Measurements from ENCODE around the gene SYT1.

SYT1 gene

DNA sequence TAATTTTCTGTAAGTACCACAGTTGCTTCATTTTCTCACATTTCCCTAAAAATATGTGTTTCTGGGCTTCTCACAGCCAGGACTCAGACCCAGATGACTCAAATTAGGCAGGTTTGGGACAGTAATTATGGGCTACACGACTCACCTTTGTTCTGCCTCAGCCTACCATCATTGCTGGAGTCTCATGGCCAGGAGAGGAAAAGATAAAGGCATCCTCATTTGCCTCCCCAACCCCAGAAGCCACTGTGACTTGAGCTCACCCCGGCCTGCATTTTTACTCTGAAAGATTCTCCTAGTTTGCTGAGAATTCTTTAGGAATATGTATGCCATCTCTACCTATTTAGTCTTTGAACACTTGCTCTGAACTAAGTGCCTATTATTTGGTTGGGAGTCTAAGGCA, 618.3 kb downstream of the SYT1 start:
- H3K9me3 ChIP-seq (ENCODE audit: control insufficient read depth in 2 of 2, low read length in 2 of 2), result no peaks in the 10 kb centered on the region
- H3K36me3 ChIP-seq (ENCODE audit: control insufficient read depth in 2 of 2, insufficient read depth in 2 of 2, low read length in 2 of 2), result no peaks in the 10 kb centered on the region
- H3K4me3 ChIP-seq (ENCODE audit: low read length in 2 of 2), result no peak overlapping the region
- H3K9ac ChIP-seq (ENCODE audit: low read length in 2 of 2), result no peak overlapping the region
- H3K4me1 ChIP-seq (ENCODE audit: control insufficient read depth, insufficient read depth, low read length), result no peaks in the 10 kb centered on the region
- no peaks in the 10 kb centered on the region for H3K27me3 ChIP-seq (ENCODE audit: control insufficient read depth in 1 of 2, insufficient read depth in 2 of 2, low read length in 2 of 2)
- H3K27ac ChIP-seq (ENCODE audit: low read length), result no peak overlapping the region

DNA sequence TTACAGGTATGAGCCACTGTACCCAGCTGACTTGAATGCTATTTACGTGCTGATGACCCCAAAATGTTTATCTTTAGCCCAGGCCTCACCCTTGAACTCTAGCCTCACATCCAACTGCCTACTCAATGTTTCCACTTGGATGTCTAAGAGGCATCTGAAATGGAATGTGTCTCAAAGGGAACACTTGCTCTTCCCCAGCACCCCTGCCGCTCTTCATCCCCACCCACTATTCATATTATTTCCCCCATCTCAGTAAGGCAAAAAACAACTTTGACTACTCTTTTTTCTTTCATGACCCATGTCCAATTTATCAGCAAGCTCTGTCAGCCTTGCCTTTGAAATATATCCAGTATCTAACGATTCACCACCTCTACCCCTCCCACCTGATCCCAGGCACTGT, 621.6 kb downstream of the SYT1 start:
- H3K36me3 ChIP-seq (ENCODE audit: control insufficient read depth in 2 of 2, insufficient read depth in 2 of 2, low read length in 2 of 2), result no peaks in the 10 kb centered on the region
- H3K4me1 ChIP-seq (ENCODE audit: control insufficient read depth, insufficient read depth, low read length), result no peaks in the 10 kb centered on the region
- H3K9ac ChIP-seq (ENCODE audit: low read length in 2 of 2), result no peak overlapping the region
- no peak overlapping the region for H3K4me3 ChIP-seq (ENCODE audit: low read length in 2 of 2)
- no peak overlapping the region for H3K27ac ChIP-seq (ENCODE audit: low read length)
- no peaks in the 10 kb centered on the region for H3K9me3 ChIP-seq (ENCODE audit: control insufficient read depth in 2 of 2, low read length in 2 of 2)
- H3K27me3 ChIP-seq (ENCODE audit: control insufficient read depth in 1 of 2, insufficient read depth in 2 of 2, low read length in 2 of 2), result no peaks in the 10 kb centered on the region

DNA sequence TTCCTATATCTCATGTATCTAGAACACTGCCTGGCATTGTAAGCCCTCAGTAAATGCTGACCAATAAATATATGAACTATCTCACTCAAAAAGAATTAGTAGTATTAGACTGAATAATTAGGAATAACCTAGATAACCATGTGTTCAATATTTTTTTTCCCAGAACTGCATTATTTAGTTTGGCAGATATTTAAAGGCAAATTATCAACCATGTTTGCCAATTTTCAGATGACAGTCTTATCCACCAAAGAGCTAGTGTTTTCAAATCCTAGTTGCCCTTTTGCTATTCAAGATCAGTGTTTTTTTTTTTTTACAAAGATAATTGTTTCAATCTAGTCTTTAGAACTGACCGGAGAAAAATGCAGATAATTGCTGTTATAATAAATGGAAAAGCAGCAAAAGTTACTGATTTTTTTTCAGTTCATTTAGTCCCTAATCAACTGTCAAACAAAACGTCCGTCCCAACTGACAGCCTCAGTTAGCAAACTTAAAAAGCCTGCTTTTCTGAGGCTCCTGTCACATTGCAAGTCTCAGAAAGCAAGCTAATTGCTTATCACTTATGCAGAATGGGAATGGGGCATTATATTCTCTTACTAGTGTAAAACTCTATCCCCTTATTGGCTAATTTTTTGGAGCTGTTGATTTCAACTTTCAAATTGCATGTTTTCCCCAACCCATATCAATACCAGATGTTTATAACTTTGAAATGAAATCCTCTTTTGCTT, 623.0 kb downstream of the SYT1 start:
- no peaks in the 10 kb centered on the region for H3K36me3 ChIP-seq (ENCODE audit: control insufficient read depth in 2 of 2, insufficient read depth in 2 of 2, low read length in 2 of 2)
- no peak overlapping the region for H3K4me3 ChIP-seq (ENCODE audit: low read length in 2 of 2)
- no peaks in the 10 kb centered on the region for H3K4me1 ChIP-seq (ENCODE audit: control insufficient read depth, insufficient read depth, low read length)
- no peaks in the 10 kb centered on the region for H3K9me3 ChIP-seq (ENCODE audit: control insufficient read depth in 2 of 2, low read length in 2 of 2)
- no peaks in the 10 kb centered on the region for H3K27me3 ChIP-seq (ENCODE audit: control insufficient read depth in 1 of 2, insufficient read depth in 2 of 2, low read length in 2 of 2)
- H3K9ac ChIP-seq (ENCODE audit: low read length in 2 of 2), result no peak overlapping the region
- no peak overlapping the region for H3K27ac ChIP-seq (ENCODE audit: low read length)

All from stomach smooth muscle (tissue), 2 donors.